Effector memory CD4-positive, alpha-beta T cell (primary cell): ENCODE data around the gene PRSS22.

ENCODE experiments used
- DNase-seq, 3 donors: peaks; one replicate each; pipeline ENCODE4 v3.0.0-alpha.2; 2020
- H3K27ac ChIP-seq: 2 replicates; pipeline ENCODE4 v1.7.0; 2013; ENCODE audit warnings: mild to moderate bottlenecking, low read length, moderate library complexity; ENCODE audit not compliant: insufficient read depth, poor library complexity, severe bottlenecking
- H3K27me3 ChIP-seq: replicated peaks from 2 replicates; pipeline ENCODE4 v1.7.0; 2013; ENCODE audit warnings: mild to moderate bottlenecking, low read length; ENCODE audit not compliant: insufficient read depth, control insufficient read depth, poor library complexity, severe bottlenecking
- H3K36me3 ChIP-seq: 2 replicates; pipeline ENCODE4 v1.7.0; 2013; ENCODE audit warnings: mild to moderate bottlenecking, low read length, moderate library complexity; ENCODE audit not compliant: control insufficient read depth, insufficient read depth
- H3K4me1 ChIP-seq: 2 replicates; pipeline ENCODE4 v1.7.0; 2013; ENCODE audit warnings: low read length, mild to moderate bottlenecking; ENCODE audit not compliant: control insufficient read depth, insufficient read depth, poor library complexity, severe bottlenecking
- H3K4me3 ChIP-seq: 2 replicates; pipeline ENCODE4 v1.7.0; 2013; ENCODE audit warnings: low read length, low read depth, mild to moderate bottlenecking; ENCODE audit not compliant: insufficient read depth, poor library complexity, severe bottlenecking
- H3K9me3 ChIP-seq: 2 replicates; pipeline ENCODE4 v1.7.0; 2013; ENCODE audit warnings: mild to moderate bottlenecking, low read length, moderate library complexity; ENCODE audit not compliant: control insufficient read depth

PRSS22 gene

GRCh38 chr16:2829501-2830354 is 28.2 kb downstream of the PRSS22 start, which contains the start of gene ZG16B:
Gene ZG16B (plus strand): TSS chr16:2830303. CDS start chr16:2830442, 139 bp downstream.
- no peak for DNase-seq
- Histone ChIP-seq H3K27me3 (no peaks in the 10 kb centered on the region), H3K36me3 (no peaks in the 10 kb centered on the region), H3K4me3 (no peak within 1 kb of the TSS), H3K4me1 (no peaks in the 10 kb centered on the region), H3K27ac (no peak within 1 kb of the TSS), H3K9me3 (no peaks in the 10 kb centered on the region)

DNA sequence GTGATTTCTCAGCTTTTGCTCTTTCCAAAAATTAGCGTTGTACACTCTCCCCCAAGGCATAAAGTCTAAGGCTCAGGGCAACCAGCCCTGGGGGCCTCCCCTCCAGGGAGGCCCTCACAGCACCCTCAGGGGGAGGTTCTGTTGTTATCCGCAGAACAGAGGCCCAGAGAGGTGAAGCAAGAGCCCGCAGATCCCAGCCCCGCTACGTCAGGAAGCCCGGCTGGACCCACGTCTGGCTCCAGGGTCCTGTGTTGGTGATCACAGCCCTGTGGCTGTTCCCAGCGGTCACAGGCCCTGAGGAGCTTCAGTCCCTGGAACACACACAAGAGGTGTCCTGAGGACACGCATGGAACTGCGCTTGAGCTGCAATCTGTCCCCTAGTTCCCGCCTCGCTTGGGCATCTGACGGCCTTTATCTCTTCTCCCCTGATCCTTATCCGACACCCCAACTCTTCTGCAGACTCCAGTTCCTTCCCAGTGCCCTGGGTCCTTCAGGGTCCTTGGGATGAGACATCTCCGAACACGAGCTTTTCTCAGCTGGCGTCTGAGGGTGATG is 29.0 kb downstream of the PRSS22 start:
- Histone ChIP-seq H3K27ac (no peak overlapping the region), H3K27me3 (no peaks in the 10 kb centered on the region)

DNA sequence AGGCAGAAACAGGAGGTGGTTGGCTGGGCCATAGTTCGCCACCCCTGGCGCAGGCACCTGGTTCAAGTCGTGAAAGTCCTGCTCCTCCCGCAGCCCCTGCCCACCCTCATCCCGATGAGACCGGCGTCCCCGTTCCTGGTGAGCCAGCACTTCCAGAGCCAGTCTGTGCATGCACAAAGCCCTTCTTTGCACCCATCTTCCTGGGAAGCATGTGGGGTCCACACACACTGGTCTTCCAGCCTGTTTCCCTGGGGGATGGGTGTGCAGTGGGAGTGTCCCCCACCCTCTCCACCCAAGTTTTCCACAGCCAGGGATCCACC is 29.5 kb downstream of the PRSS22 start:
- Histone ChIP-seq H3K4me3 (no peak overlapping the region), H3K4me1 (no peaks in the 10 kb centered on the region), H3K9me3 (no peaks in the 10 kb centered on the region), H3K36me3 (no peaks in the 10 kb centered on the region), H3K27ac (no peak overlapping the region), H3K27me3 (no peaks in the 10 kb centered on the region)
- DNase-seq = no peak

More for the DNA sequence above, 29.0 kb downstream of the PRSS22 start:
- Histone ChIP-seq H3K4me1 (no peaks in the 10 kb centered on the region), H3K9me3 (no peaks in the 10 kb centered on the region), H3K4me3 (no peak overlapping the region), H3K36me3 (no peaks in the 10 kb centered on the region)
- DNase-seq = no peak

- H3K27me3 ChIP-seq = no peaks in the 10 kb centered on the region
- no peaks in the 10 kb centered on the region for H3K36me3 ChIP-seq
- no peaks in the 10 kb centered on the region for H3K4me1 ChIP-seq
- DNase-seq = no peak
- H3K27ac ChIP-seq = no peak overlapping the region
- no peaks in the 10 kb centered on the region for H3K9me3 ChIP-seq
- H3K4me3 ChIP-seq = no peak overlapping the region
Observed at GRCh38 chr16:2827831-2828520, 30.0 kb downstream of the PRSS22 start.

DNA sequence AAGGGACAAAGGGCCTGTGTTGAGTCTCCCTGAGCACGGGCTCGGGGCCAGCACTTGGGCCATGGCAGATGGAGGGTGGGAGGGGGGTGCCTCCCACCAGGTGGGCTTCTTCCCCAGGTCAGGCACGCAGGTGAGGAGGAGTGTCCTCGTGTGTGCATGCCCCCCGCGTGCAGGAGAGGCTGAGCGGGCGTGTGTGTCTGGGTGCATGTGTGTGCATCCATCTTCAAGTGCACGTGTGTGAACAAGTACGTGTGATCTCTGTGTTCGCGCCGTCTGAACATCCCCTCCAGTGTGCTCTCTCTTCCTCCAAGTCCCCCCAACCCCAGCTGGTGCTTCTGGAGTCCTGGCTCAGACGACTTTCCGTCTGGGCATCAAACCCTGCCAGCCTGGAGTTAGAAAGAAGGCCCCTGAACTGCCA is 30.6 kb downstream of the PRSS22 start:
- H3K4me1 ChIP-seq = no peaks in the 10 kb centered on the region
- H3K27me3 ChIP-seq = no peaks in the 10 kb centered on the region
- no peak for DNase-seq
- no peaks in the 10 kb centered on the region for H3K9me3 ChIP-seq
- no peaks in the 10 kb centered on the region for H3K36me3 ChIP-seq
- no peak overlapping the region for H3K27ac ChIP-seq
- H3K4me3 ChIP-seq = no peak overlapping the region

GRCh38 chr16:2826591-2827373 is 31.2 kb downstream of the PRSS22 start:
- Histone ChIP-seq H3K4me3 (no peak overlapping the region), H3K9me3 (no peaks in the 10 kb centered on the region), H3K4me1 (no peaks in the 10 kb centered on the region), H3K27me3 (no peaks in the 10 kb centered on the region), H3K36me3 (no peaks in the 10 kb centered on the region), H3K27ac (no peak overlapping the region)
- DNase-seq = no peak

DNA sequence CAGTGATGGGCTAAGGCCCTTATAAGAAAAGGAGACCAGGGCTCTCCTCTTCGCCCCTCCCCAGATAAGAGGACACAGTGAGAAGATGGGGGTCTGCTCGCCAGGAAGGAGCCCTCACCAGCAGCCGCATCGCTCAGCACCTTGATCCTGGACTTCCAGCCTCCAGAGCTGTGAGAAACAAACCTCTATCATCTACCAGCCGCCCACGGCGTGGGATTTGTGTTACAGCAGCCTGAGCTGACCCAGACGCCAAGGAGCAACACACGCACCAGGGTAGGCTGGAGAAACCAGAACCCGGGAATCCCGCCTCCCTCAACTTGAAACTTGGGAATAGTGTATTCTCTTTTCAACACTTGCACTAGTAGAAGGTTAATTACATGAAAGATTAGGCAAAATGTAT is 32.1 kb downstream of the PRSS22 start:
- no peak overlapping the region for H3K27ac ChIP-seq
- H3K4me3 ChIP-seq = no peak overlapping the region
- no peaks in the 10 kb centered on the region for H3K9me3 ChIP-seq
- no peaks in the 10 kb centered on the region for H3K4me1 ChIP-seq
- no peak for DNase-seq
- no peaks in the 10 kb centered on the region for H3K36me3 ChIP-seq
- H3K27me3 ChIP-seq = no peaks in the 10 kb centered on the region

- Histone ChIP-seq H3K9me3 (no peaks in the 10 kb centered on the region), H3K27me3 (no peaks in the 10 kb centered on the region), H3K27ac (no peak overlapping the region), H3K36me3 (no peaks in the 10 kb centered on the region), H3K4me1 (no peaks in the 10 kb centered on the region), H3K4me3 (no peak overlapping the region)
- no peak for DNase-seq
Observed at GRCh38 chr16:2825049-2825742, 32.8 kb downstream of the PRSS22 start.

GRCh38 chr16:2824626-2825025 is 33.3 kb downstream of the PRSS22 start:
- Histone ChIP-seq H3K9me3 (no peaks in the 10 kb centered on the region), H3K27me3 (no peaks in the 10 kb centered on the region), H3K36me3 (no peaks in the 10 kb centered on the region), H3K4me3 (no peak overlapping the region), H3K27ac (no peak overlapping the region), H3K4me1 (no peaks in the 10 kb centered on the region)
- DNase-seq = no peak
